NT2/D1 (cell line): Measurements from ENCODE around the gene ERBB4.

Source experiments
- DNase-seq: peaks from one replicate; pipeline ENCODE4 v3.0.0-alpha.2; 2011; ENCODE audit warnings: low read depth, low spot score
- H3K27me3 ChIP-seq: 2 replicates; pipeline ENCODE4 v1.6.0; 2011; ENCODE audit warnings: mild to moderate bottlenecking; ENCODE audit not compliant: insufficient read length, insufficient read depth
- H3K36me3 ChIP-seq: 2 replicates; pipeline ENCODE4 v1.6.1; 2011; ENCODE audit warnings: mild to moderate bottlenecking, low read length, mixed read lengths; ENCODE audit not compliant: insufficient read depth, insufficient read length
- H3K4me1 ChIP-seq: 2 replicates; pipeline ENCODE4 v1.5.1; 2011; ENCODE audit not compliant: insufficient read depth, insufficient read length
- H3K4me3 ChIP-seq: 2 replicates; pipeline ENCODE4 v1.5.1; 2011; ENCODE audit warnings: low read depth; ENCODE audit not compliant: insufficient read length
- H3K9ac ChIP-seq: 2 replicates; pipeline ENCODE4 v1.6.0; 2011; ENCODE audit warnings: low read depth; ENCODE audit not compliant: insufficient read length
- H3K9me3 ChIP-seq: 2 replicates; pipeline ENCODE4 v1.5.1; 2011; ENCODE audit warnings: mild to moderate bottlenecking, low read length; ENCODE audit not compliant: insufficient read depth
- SUZ12 ChIP-seq: IDR thresholded peaks from 2 replicates; pipeline ENCODE4 v1.6.1; 2011; ENCODE audit not compliant: insufficient read length, insufficient read depth; ENCODE audit errors: extremely low read depth
- YY1 ChIP-seq: IDR thresholded peaks from 2 replicates; pipeline ENCODE4 v1.6.1; 2011; ENCODE audit not compliant: insufficient read length, insufficient read depth
- ZNF274 ChIP-seq: IDR thresholded peaks from 2 replicates; pipeline ENCODE4 v1.6.1; 2011; ENCODE audit warnings: mild to moderate bottlenecking, low read depth, low read length

The ERBB4 gene

GRCh38 chr2:212186166-212186565 lies 352.4 kb downstream of the ERBB4 start:
- DNase-seq = no peak
- Histone ChIP-seq H3K36me3 (no peaks in the 10 kb centered on the region), H3K27me3 (no peaks in the 10 kb centered on the region), H3K4me1 (no peaks in the 10 kb centered on the region), H3K4me3 (no peak overlapping the region), H3K9me3 (no peaks in the 10 kb centered on the region), H3K9ac (no peak overlapping the region)
- TF ChIP-seq YY1 = no peak
- TF ChIP-seq ZNF274 = no peak
- no peak for TF ChIP-seq SUZ12

GRCh38 chr2:212181646-212182045 lies 357.0 kb downstream of the ERBB4 start:
- Histone ChIP-seq H3K4me3 (no peak overlapping the region), H3K9me3 (no peaks in the 10 kb centered on the region), H3K9ac (no peak overlapping the region), H3K36me3 (no peaks in the 10 kb centered on the region), H3K4me1 (no peaks in the 10 kb centered on the region), H3K27me3 (no peaks in the 10 kb centered on the region)
- no peak for DNase-seq
- TF ChIP-seq SUZ12 (no peak), ZNF274 (no peak), YY1 (no peak)

- no peak overlapping the region for H3K4me3 ChIP-seq
- no peaks in the 10 kb centered on the region for H3K36me3 ChIP-seq
- no peak overlapping the region for H3K9ac ChIP-seq
- no peaks in the 10 kb centered on the region for H3K4me1 ChIP-seq
- no peak for DNase-seq
- H3K9me3 ChIP-seq = no peaks in the 10 kb centered on the region
- no peak for TF ChIP-seq ZNF274
- TF ChIP-seq YY1 = no peak
- no peak for TF ChIP-seq SUZ12
- no peaks in the 10 kb centered on the region for H3K27me3 ChIP-seq
These were observed 358.1 kb downstream of the ERBB4 start for GRCh38 chr2:212180408-212181083.

DNA sequence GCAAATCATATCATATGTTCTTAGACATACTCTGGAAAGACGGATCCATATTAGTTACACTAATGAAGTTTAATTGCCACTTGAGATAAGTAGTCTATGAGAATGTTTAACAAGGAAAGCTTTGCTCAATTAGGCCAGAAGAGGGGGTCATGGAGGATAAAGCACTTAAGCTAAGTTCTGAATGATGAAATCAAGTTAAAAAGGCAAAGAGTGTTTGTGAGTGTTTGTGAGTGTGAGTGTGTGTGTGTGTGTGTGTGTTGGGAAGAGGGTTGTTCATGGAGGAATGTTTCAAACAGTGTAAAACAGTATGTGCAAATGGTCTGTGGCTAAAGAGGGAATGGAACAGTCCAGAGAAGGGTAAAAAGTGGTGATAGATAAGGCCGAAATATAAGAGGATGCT lies 360.9 kb downstream of the ERBB4 start:
- H3K4me1 ChIP-seq = no peaks in the 10 kb centered on the region
- H3K4me3 ChIP-seq = no peak overlapping the region
- peak; percentile 3 for DNase-seq
- no peaks in the 10 kb centered on the region for H3K9me3 ChIP-seq
- no peak for TF ChIP-seq YY1
- no peaks in the 10 kb centered on the region for H3K27me3 ChIP-seq
- H3K36me3 ChIP-seq = no peaks in the 10 kb centered on the region
- H3K9ac ChIP-seq = no peak overlapping the region

DNA sequence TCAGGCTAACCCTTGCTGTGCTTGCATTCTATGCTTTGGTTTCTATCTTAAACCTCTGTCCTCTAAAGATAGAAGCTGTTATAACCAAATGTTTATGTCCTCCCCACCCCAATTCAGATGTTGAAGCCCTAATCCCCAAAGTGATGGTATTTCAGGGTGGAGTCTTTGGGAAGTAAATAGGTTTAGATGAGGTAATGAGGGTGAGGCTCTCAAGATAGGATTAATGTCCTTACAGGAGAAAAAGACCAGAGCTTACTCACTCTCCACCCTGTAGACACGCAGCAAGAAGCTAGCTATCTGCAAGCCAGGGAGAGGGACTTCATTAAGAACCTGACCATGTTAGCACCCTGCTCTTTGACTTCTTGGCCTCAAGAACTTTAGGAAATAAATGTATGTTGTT lies 362.5 kb downstream of the ERBB4 start:
- Histone ChIP-seq H3K4me1 (no peaks in the 10 kb centered on the region), H3K36me3 (no peaks in the 10 kb centered on the region), H3K4me3 (no peak overlapping the region), H3K9me3 (peaks cover 6% of the 10 kb centered on the region), H3K9ac (no peak overlapping the region), H3K27me3 (no peaks in the 10 kb centered on the region)
- no peak for DNase-seq
- TF ChIP-seq YY1 (no peak), ZNF274 (no peak), SUZ12 (no peak)

- Histone ChIP-seq H3K27me3 (no peaks in the 10 kb centered on the region), H3K9ac (no peak overlapping the region), H3K4me1 (no peaks in the 10 kb centered on the region), H3K4me3 (no peak overlapping the region), H3K9me3 (peaks cover 18% of the 10 kb centered on the region), H3K36me3 (no peaks in the 10 kb centered on the region)
- no peak for DNase-seq
- no peak for TF ChIP-seq ZNF274
- TF ChIP-seq YY1 = no peak
- no peak for TF ChIP-seq SUZ12
These were observed 364.7 kb downstream of the ERBB4 start for GRCh38 chr2:212173756-212174510.

GRCh38 chr2:212173331-212173730 lies 365.3 kb downstream of the ERBB4 start:
- no peak for DNase-seq
- no peaks in the 10 kb centered on the region for H3K27me3 ChIP-seq
- H3K4me1 ChIP-seq = no peaks in the 10 kb centered on the region
- H3K9ac ChIP-seq = no peak overlapping the region
- no peak overlapping the region for H3K4me3 ChIP-seq
- no peaks in the 10 kb centered on the region for H3K36me3 ChIP-seq
- H3K9me3 ChIP-seq = peaks cover 18% of the 10 kb centered on the region
- no peak for TF ChIP-seq ZNF274
- no peak for TF ChIP-seq YY1
- TF ChIP-seq SUZ12 = no peak
